NB4 (cell line): Measurements from ENCODE around the gene GPR35.
A peak's percentile ranks its signal among the peaks of the same experiment; 100 is the strongest.

Source experiments
- CTCF ChIP-seq: IDR thresholded peaks from one replicate; pipeline ENCODE4 v1.5.1; 2012; ENCODE audit warnings: low read depth, low read length
- MAX ChIP-seq: IDR thresholded peaks from 2 replicates; pipeline ENCODE4 v1.6.1; 2011; ENCODE audit warnings: low read depth, low read length
- MYC ChIP-seq: IDR thresholded peaks from 2 replicates; pipeline ENCODE4 v1.6.1; 2011; ENCODE audit warnings: low read depth, low read length
- POLR2A ChIP-seq: IDR thresholded peaks from 2 replicates; pipeline ENCODE4 v1.6.1; 2011; ENCODE audit warnings: mild to moderate bottlenecking; ENCODE audit not compliant: insufficient read length; ENCODE audit errors: extremely low read depth

GRCh38 chr2:240624950-240625621, at the start of gene GPR35:
- TF ChIP-seq CTCF (no peak), POLR2A (peak; percentile 26), MAX (peak; percentile 73), MYC (peak; percentile 63; the same call in 1 of the 2 replicates)
